ENCODE results near the gene LSR. TPM values are rescaled to one million over a fixed set of nuclear protein-coding genes. Genes with fewer than 3 reads are reported as not detected.

The LSR gene
- total RNA-seq, 1 donor from 2014 or later, result 79.4 TPM

GRCh38 chr19:35278578-35279284 lies 29.9 kb downstream of the LSR start:
- H3K4me3 ChIP-seq, result no peak overlapping the region
- intact Hi-C loops (cut with DNase I), result no loop called here
- H3K36me3 ChIP-seq, result peaks cover 48 to 57% of the 10 kb centered on the region in 2 donors
- H3K4me1 ChIP-seq, result no peaks in the 10 kb centered on the region
- H3K9me3 ChIP-seq, result no peaks in the 10 kb centered on the region
- no peak for TF ChIP-seq CTCF (IDR thresholded peaks at IDR 0.05)
- H3K27me3 ChIP-seq, result no peaks in the 10 kb centered on the region
- DNase-seq (ENCODE audit: low spot score in 2 of 2), result no peak
- no peak overlapping the region for H3K27ac ChIP-seq

- no peak for TF ChIP-seq CTCF (IDR thresholded peaks at IDR 0.05)
- no peaks in the 10 kb centered on the region for H3K9me3 ChIP-seq
- no peak overlapping the region for H3K27ac ChIP-seq
- H3K4me1 ChIP-seq, result no peaks in the 10 kb centered on the region
- no peak for DNase-seq (ENCODE audit: low spot score in 2 of 2)
- intact Hi-C loops (cut with DNase I), result no loop called here
- H3K36me3 ChIP-seq, result peaks cover 42 to 51% of the 10 kb centered on the region in 2 donors
- no peaks in the 10 kb centered on the region for H3K27me3 ChIP-seq
- H3K4me3 ChIP-seq, result no peak overlapping the region
Measured at GRCh38 chr19:35279374-35279773, 30.6 kb downstream of the LSR start.

GRCh38 chr19:35279985-35280821 lies 31.4 kb downstream of the LSR start:
- intact Hi-C loops (cut with DNase I), result no loop called here
- Histone ChIP-seq H3K36me3 (peaks cover 33 to 44% of the 10 kb centered on the region in 2 donors), H3K4me3 (no peak overlapping the region), H3K27me3 (no peaks in the 10 kb centered on the region), H3K27ac (no peak overlapping the region), H3K4me1 (no peaks in the 10 kb centered on the region), H3K9me3 (no peaks in the 10 kb centered on the region)
- TF ChIP-seq CTCF (IDR thresholded peaks at IDR 0.05), result no peak
- DNase-seq (ENCODE audit: low spot score in 2 of 2), result no peak

GRCh38 chr19:35281303-35281702 lies 32.5 kb downstream of the LSR start:
- H3K4me1 ChIP-seq, result no peaks in the 10 kb centered on the region
- no peak overlapping the region for H3K4me3 ChIP-seq
- DNase-seq (ENCODE audit: low spot score in 2 of 2), result no peak
- H3K9me3 ChIP-seq, result no peaks in the 10 kb centered on the region
- no peak for TF ChIP-seq CTCF (IDR thresholded peaks at IDR 0.05)
- no peak overlapping the region for H3K27ac ChIP-seq
- H3K27me3 ChIP-seq, result no peaks in the 10 kb centered on the region
- peaks cover 24 to 33% of the 10 kb centered on the region in 2 donors for H3K36me3 ChIP-seq
- intact Hi-C loops (cut with DNase I), result no loop called here

- no peaks in the 10 kb centered on the region for H3K4me1 ChIP-seq
- H3K27ac ChIP-seq, result no peak overlapping the region
- intact Hi-C loops (cut with DNase I), result no loop called here
- no peaks in the 10 kb centered on the region for H3K9me3 ChIP-seq
- TF ChIP-seq CTCF (IDR thresholded peaks at IDR 0.05), result no peak
- DNase-seq (ENCODE audit: low spot score in 2 of 2), result no peak
- H3K36me3 ChIP-seq, result peaks cover under 1 to 3% of the 10 kb centered on the region in 2 donors
- no peak overlapping the region for H3K4me3 ChIP-seq
- no peaks in the 10 kb centered on the region for H3K27me3 ChIP-seq
Measured at GRCh38 chr19:35284153-35285094, 35.6 kb downstream of the LSR start.
